ENCODE data around the gene PSD4. TPM values are rescaled to one million over a fixed set of nuclear protein-coding genes. Genes with fewer than 3 reads are reported as not detected.

PSD4 gene
- total RNA-seq, 1 experiment from 2014 or later: 46.6 TPM

DNA sequence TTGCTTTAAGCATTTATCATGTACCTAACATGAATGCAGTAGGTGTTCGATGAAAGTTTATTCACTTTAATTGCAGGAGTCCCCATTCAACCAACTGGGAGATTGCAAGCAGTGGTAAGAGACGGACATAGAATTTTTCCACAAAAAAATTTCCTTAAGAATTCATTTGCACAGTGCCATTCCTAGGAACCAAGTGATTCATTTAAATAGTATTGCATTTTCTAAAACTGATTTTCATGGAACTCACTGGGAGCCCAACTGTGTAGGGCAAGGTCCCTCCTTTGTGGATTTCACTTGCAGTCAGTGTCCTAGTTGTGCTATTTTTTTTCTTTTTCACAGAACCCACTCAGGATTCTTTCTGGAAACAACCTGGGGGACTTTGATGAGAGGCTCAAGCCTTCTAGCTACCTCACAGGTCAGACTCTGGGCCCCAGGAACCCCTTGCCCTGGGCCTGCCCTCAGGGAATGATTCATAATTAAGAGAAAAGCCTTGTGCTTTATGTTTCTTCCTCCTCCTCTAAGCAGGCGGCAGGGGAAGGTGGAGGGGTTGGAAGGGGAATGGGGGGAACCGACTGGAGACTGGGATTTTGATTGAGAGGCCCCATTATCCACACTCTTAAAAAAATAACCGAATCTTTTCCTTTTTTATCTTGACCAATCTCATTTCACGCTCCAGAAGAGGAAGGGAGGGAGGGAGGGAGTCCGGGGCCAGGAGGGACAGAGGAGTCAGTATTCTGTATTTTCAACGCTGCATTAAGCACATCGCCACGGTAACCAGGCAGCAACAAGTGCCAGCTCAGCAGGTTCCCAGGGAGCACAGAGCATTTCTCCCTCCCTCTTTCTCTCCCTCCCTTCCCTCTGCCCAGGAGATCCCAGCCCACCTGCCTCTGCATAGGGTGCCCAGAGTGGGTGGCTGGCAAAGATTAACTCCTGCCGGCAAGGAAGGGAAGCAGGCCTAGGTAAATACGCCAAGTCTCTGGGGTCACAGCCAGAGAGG is 51.8 kb downstream of the PSD4 start:
- POLR2A ChIA-PET (ENCODE audit: unreplicated experiment): no interaction called here
- no peaks in the 10 kb centered on the region for H3K79me2 ChIP-seq (ENCODE audit: low read length)
- H3K4me1 ChIP-seq (ENCODE audit: insufficient read depth, low read length): no peaks in the 10 kb centered on the region
- no peak overlapping the region for H3K4me2 ChIP-seq (ENCODE audit: low read length)
- no peak overlapping the region for H3K27ac ChIP-seq (ENCODE audit: low read length)
- H3K4me3 ChIP-seq (ENCODE audit: low read length): no peak overlapping the region
- H3F3A ChIP-seq (ENCODE audit: low read length, unreplicated experiment): no peaks in the 10 kb centered on the region
- intact Hi-C loops (cut with micrococcal nuclease): no loop called here
- DNase-seq (no peak), ATAC-seq (no peak)
- H2AFZ ChIP-seq (ENCODE audit: low read length): no peak overlapping the region
- CTCF ChIA-PET: interaction anchor here (0.7 kb wide), 1 partner anchor 10 kb away, joined by 5 read pairs; no protein-coding TSS in a partner anchor
- H3K36me3 ChIP-seq (ENCODE audit: low read depth, low read length): no peaks in the 10 kb centered on the region
- no peak overlapping the region for H3K9ac ChIP-seq (ENCODE audit: low read length)
- TF ChIP-seq EZH2 (IDR thresholded peaks at IDR 0.05; ENCODE audit: low read length, unreplicated experiment) (no peak), EZH2phosphoT487 (IDR thresholded peaks at IDR 0.05; ENCODE audit: borderline replicate concordance, low read length) (no peak)
- TF ChIP-seq, protein P1, sequence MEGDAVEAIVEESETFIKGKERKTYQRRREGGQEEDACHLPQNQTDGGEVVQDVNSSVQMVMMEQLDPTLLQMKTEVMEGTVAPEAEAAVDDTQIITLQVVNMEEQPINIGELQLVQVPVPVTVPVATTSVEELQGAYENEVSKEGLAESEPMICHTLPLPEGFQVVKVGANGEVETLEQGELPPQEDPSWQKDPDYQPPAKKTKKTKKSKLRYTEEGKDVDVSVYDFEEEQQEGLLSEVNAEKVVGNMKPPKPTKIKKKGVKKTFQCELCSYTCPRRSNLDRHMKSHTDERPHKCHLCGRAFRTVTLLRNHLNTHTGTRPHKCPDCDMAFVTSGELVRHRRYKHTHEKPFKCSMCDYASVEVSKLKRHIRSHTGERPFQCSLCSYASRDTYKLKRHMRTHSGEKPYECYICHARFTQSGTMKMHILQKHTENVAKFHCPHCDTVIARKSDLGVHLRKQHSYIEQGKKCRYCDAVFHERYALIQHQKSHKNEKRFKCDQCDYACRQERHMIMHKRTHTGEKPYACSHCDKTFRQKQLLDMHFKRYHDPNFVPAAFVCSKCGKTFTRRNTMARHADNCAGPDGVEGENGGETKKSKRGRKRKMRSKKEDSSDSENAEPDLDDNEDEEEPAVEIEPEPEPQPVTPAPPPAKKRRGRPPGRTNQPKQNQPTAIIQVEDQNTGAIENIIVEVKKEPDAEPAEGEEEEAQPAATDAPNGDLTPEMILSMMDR (conservative IDR thresholded peaks at IDR 0.05; ENCODE audit: low read depth, low read length): no peak
- no peaks in the 10 kb centered on the region for H3K9me3 ChIP-seq (ENCODE audit: low read length)
- no peaks in the 10 kb centered on the region for H4K20me1 ChIP-seq (ENCODE audit: low read length)
- no peaks in the 10 kb centered on the region for H3K27me3 ChIP-seq (ENCODE audit: low read length)
- no TSS peak for BruUV-seq (replicated peaks)
- peaks cover 3% of the 10 kb centered on the region; the same call in 1 of the 2 replicates for H3K9me2 ChIP-seq (replicated peaks; ENCODE audit: low read length)

DNA sequence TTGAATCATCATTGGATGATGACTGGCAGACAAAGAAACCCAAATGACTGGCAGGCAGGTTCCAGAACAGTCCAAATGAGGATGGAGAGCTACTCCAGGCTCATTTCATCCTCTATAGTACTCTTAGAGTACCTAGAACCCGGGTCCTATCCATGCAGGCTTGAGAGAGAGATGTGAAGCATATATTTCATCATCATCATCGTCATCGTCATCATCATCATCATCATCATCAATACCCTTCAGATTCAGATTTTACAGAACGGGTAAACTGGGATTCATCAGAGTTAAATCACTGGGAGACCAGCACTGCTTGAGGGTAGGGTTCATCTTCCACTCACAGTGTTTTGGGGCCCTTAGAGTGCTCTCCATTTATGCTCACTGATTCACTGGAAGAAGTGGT is 52.7 kb downstream of the PSD4 start:
- ATAC-seq: no peak
- H3K4me3 ChIP-seq (ENCODE audit: low read length): no peak overlapping the region
- H3K27me3 ChIP-seq (ENCODE audit: low read length): no peaks in the 10 kb centered on the region
- H2AFZ ChIP-seq (ENCODE audit: low read length): no peak overlapping the region
- peaks cover 3% of the 10 kb centered on the region; the same call in 1 of the 2 replicates for H3K9me2 ChIP-seq (replicated peaks; ENCODE audit: low read length)
- H3K36me3 ChIP-seq (ENCODE audit: low read depth, low read length): no peaks in the 10 kb centered on the region
- CTCF ChIA-PET: interaction anchor here (0.7 kb wide), 1 partner anchor 9 kb away, joined by 5 read pairs; no protein-coding TSS in a partner anchor
- H3F3A ChIP-seq (ENCODE audit: low read length, unreplicated experiment): no peaks in the 10 kb centered on the region
- intact Hi-C loops (cut with micrococcal nuclease): no loop called here
- no peak for DNase-seq
- TF ChIP-seq EZH2phosphoT487 (IDR thresholded peaks at IDR 0.05; ENCODE audit: borderline replicate concordance, low read length): no peak
- TF ChIP-seq, protein P1 (conservative IDR thresholded peaks at IDR 0.05; ENCODE audit: low read depth, low read length): no peak
- TF ChIP-seq EZH2 (IDR thresholded peaks at IDR 0.05; ENCODE audit: low read length, unreplicated experiment): no peak
- no peaks in the 10 kb centered on the region for H4K20me1 ChIP-seq (ENCODE audit: low read length)
- BruUV-seq (replicated peaks): no TSS peak
- no peak overlapping the region for H3K27ac ChIP-seq (ENCODE audit: low read length)
- H3K9ac ChIP-seq (ENCODE audit: low read length): no peak overlapping the region
- no peak overlapping the region for H3K4me2 ChIP-seq (ENCODE audit: low read length)
- no peaks in the 10 kb centered on the region for H3K79me2 ChIP-seq (ENCODE audit: low read length)
- H3K4me1 ChIP-seq (ENCODE audit: insufficient read depth, low read length): no peaks in the 10 kb centered on the region
- no peaks in the 10 kb centered on the region for H3K9me3 ChIP-seq (ENCODE audit: low read length)
- POLR2A ChIA-PET (ENCODE audit: unreplicated experiment): no interaction called here

DNA sequence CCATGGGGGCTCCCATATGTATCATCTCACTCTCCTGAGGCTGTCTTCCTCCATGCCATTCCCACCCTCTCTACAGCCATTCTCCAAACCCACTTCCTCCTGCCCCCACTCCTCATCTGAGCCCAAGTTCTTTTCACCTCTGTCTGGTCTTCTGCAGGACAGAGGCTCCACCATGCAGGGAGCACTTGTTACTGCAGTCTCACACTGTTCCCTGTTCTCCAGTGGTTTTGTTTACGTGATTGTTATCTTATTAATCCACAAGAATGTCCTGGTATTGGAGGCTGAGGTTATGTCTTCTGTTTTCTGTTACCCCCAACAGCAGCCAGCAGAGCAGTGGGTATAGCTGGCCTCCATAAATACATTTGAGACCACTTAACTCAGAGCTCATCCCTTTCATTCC is 53.5 kb downstream of the PSD4 start:
- no peak for ATAC-seq
- no peak overlapping the region for H2AFZ ChIP-seq (ENCODE audit: low read length)
- no TSS peak for BruUV-seq (replicated peaks)

More for the DNA sequence above, 53.5 kb downstream of the PSD4 start:
- DNase-seq: no peak
- Histone ChIP-seq H3K4me1 (ENCODE audit: insufficient read depth, low read length) (no peaks in the 10 kb centered on the region), H4K20me1 (ENCODE audit: low read length) (no peaks in the 10 kb centered on the region), H3K27ac (ENCODE audit: low read length) (no peak overlapping the region), H3K9ac (ENCODE audit: low read length) (no peak overlapping the region), H3K4me3 (ENCODE audit: low read length) (no peak overlapping the region), H3K79me2 (ENCODE audit: low read length) (no peaks in the 10 kb centered on the region), H3K36me3 (ENCODE audit: low read depth, low read length) (no peaks in the 10 kb centered on the region), H3K9me3 (ENCODE audit: low read length) (no peaks in the 10 kb centered on the region), H3F3A (ENCODE audit: low read length, unreplicated experiment) (no peaks in the 10 kb centered on the region), H3K4me2 (ENCODE audit: low read length) (no peak overlapping the region), H3K27me3 (ENCODE audit: low read length) (no peaks in the 10 kb centered on the region), H3K9me2 (replicated peaks; ENCODE audit: low read length) (peaks cover 3% of the 10 kb centered on the region; the same call in 1 of the 2 replicates)
- ChIA-PET POLR2A (ENCODE audit: unreplicated experiment) (no interaction called here), CTCF (no interaction called here)
- TF ChIP-seq EZH2 (IDR thresholded peaks at IDR 0.05; ENCODE audit: low read length, unreplicated experiment) (no peak), EZH2phosphoT487 (IDR thresholded peaks at IDR 0.05; ENCODE audit: borderline replicate concordance, low read length) (no peak)
- TF ChIP-seq, protein P1 (conservative IDR thresholded peaks at IDR 0.05; ENCODE audit: low read depth, low read length): no peak
- intact Hi-C loops (cut with micrococcal nuclease): no loop called here

Measured in PC-3 (cell line).